Measurements from ENCODE around the gene TRIM46. TPM values are rescaled to one million over a fixed set of nuclear protein-coding genes. Genes with fewer than 3 reads are reported as not detected.

TRIM46 gene
- total and polyA plus RNA-seq, 4 donors, result 0.50 to 3.4 (median 1.9) TPM

- H3K27me3 ChIP-seq (ENCODE audit: control insufficient read depth in 1 of 2, insufficient read depth in 2 of 2, low read length in 1 of 2), result no peaks in the 10 kb centered on the region
- no peaks in the 10 kb centered on the region for H3K4me1 ChIP-seq (ENCODE audit: control insufficient read depth in 1 of 2, insufficient read depth in 2 of 2, low read length in 2 of 2)
- DNase-seq (no peak), ATAC-seq (ENCODE audit: low FRiP score) (no peak)
- 5 to 7% methylated on average over 17 of the region's 17 CpGs for WGBS, 2 donors
- no peak overlapping the region for H3K27ac ChIP-seq (ENCODE audit: low read depth in 1 of 2, low read length in 2 of 2)
- H3K9me3 ChIP-seq (ENCODE audit: control insufficient read depth, low read length), result no peaks in the 10 kb centered on the region
- H3K4me3 ChIP-seq (ENCODE audit: low read length in 2 of 2), result peak overlapping the region; percentile 1 to 18
- intact Hi-C loops (cut with DNase I), result loop anchor here (5.0 kb wide), 1 partner anchor 36 kb away; no protein-coding TSS in a partner anchor
- no peaks in the 10 kb centered on the region for H3K36me3 ChIP-seq (ENCODE audit: control insufficient read depth in 1 of 2, insufficient read depth in 2 of 2, low read length in 1 of 2)
Measured at GRCh38 chr1:155127967-155128754, 45.5 kb upstream of the TRIM46 start.

- Histone ChIP-seq H3K36me3 (ENCODE audit: control insufficient read depth in 1 of 2, insufficient read depth in 2 of 2, low read length in 1 of 2) (no peaks in the 10 kb centered on the region), H3K4me3 (ENCODE audit: low read length in 2 of 2) (no peak overlapping the region), H3K27me3 (ENCODE audit: control insufficient read depth in 1 of 2, insufficient read depth in 2 of 2, low read length in 1 of 2) (no peaks in the 10 kb centered on the region), H3K4me1 (ENCODE audit: control insufficient read depth in 1 of 2, insufficient read depth in 2 of 2, low read length in 2 of 2) (no peaks in the 10 kb centered on the region), H3K27ac (ENCODE audit: low read depth in 1 of 2, low read length in 2 of 2) (no peak overlapping the region), H3K9me3 (ENCODE audit: control insufficient read depth, low read length) (no peaks in the 10 kb centered on the region)
- no peak for DNase-seq
- intact Hi-C loops (cut with DNase I), result loop anchor here (5.0 kb wide), 1 partner anchor 37 kb away; no protein-coding TSS in a partner anchor
- ATAC-seq (ENCODE audit: low FRiP score), result no peak
- WGBS, 2 donors, result 22 to 31% methylated on average over 11 to 14 of the region's 14 CpGs
Measured at GRCh38 chr1:155128755-155129473, 44.7 kb upstream of the TRIM46 start.

DNA sequence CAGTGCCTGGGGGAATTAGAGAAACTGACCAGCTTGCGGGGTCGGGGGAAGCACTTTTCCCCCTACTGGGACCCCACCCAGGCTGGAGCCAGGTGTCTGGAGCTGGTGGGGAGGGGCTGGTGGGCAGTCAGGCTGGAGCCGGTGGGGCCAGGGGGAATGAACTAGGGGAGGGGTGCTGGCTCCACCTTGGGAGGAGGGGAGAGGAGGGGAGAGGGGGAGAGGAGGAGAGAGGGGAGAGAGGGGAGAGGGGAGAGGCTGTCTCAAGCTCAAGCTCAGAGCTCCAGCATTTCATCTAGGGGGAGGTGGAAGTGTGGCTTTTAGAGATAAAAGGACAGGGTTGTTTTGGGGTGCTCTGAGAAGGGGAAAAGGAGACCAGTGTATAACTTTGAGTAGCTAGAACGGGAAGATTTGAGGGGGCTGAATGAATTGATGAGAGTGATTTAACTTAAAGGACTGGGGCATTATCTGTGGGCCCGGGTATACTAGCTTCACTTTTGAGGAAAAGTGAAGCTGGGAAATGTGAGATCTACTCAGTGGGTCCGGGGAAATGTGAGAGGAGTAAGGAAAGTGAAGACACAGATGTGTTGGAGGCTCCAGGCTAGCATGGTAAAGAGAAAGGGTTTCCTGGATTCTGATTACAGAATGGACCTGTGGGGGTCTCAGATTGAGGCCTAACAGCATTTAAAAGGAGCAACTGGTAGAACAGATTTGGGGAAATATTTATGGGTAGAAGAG, 43.2 kb upstream of the TRIM46 start:
- H3K4me3 ChIP-seq (ENCODE audit: low read length in 2 of 2), result no peak overlapping the region
- no peaks in the 10 kb centered on the region for H3K27me3 ChIP-seq (ENCODE audit: control insufficient read depth in 1 of 2, insufficient read depth in 2 of 2, low read length in 1 of 2)
- WGBS, 2 donors, result 53 to 54% methylated on average over 6 of the region's 6 CpGs
- no peaks in the 10 kb centered on the region for H3K36me3 ChIP-seq (ENCODE audit: control insufficient read depth in 1 of 2, insufficient read depth in 2 of 2, low read length in 1 of 2)
- intact Hi-C loops (cut with DNase I), result no loop called here
- ATAC-seq (ENCODE audit: low FRiP score), result no peak
- no peaks in the 10 kb centered on the region for H3K9me3 ChIP-seq (ENCODE audit: control insufficient read depth, low read length)
- H3K4me1 ChIP-seq (ENCODE audit: control insufficient read depth in 1 of 2, insufficient read depth in 2 of 2, low read length in 2 of 2), result no peaks in the 10 kb centered on the region
- no peak overlapping the region for H3K27ac ChIP-seq (ENCODE audit: low read depth in 1 of 2, low read length in 2 of 2)
- no peak for DNase-seq

DNA sequence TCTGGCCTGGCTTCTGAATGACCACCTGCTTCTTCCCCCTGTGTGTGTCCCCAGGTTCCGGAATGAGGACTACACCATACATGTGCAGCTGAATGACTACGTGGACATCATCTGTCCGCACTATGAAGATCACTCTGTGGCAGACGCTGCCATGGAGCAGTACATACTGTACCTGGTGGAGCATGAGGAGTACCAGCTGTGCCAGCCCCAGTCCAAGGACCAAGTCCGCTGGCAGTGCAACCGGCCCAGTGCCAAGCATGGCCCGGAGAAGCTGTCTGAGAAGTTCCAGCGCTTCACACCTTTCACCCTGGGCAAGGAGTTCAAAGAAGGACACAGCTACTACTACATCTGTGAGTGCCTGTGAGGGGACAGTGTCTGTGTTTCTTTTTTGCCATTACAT, 42.4 kb upstream of the TRIM46 start:
- no peaks in the 10 kb centered on the region for H3K4me1 ChIP-seq (ENCODE audit: control insufficient read depth in 1 of 2, insufficient read depth in 2 of 2, low read length in 2 of 2)
- H3K9me3 ChIP-seq (ENCODE audit: control insufficient read depth, low read length), result no peaks in the 10 kb centered on the region
- DNase-seq, result no peak
- H3K27ac ChIP-seq (ENCODE audit: low read depth in 1 of 2, low read length in 2 of 2), result no peak overlapping the region
- no peak overlapping the region for H3K4me3 ChIP-seq (ENCODE audit: low read length in 2 of 2)
- WGBS, 2 donors, result 89 to 91% methylated on average over 8 of the region's 8 CpGs
- intact Hi-C loops (cut with DNase I), result no loop called here
- H3K27me3 ChIP-seq (ENCODE audit: control insufficient read depth in 1 of 2, insufficient read depth in 2 of 2, low read length in 1 of 2), result no peaks in the 10 kb centered on the region
- no peaks in the 10 kb centered on the region for H3K36me3 ChIP-seq (ENCODE audit: control insufficient read depth in 1 of 2, insufficient read depth in 2 of 2, low read length in 1 of 2)
- ATAC-seq (ENCODE audit: low FRiP score), result no peak

GRCh38 chr1:155131856-155132255, 41.8 kb upstream of the TRIM46 start:
- H3K4me3 ChIP-seq (ENCODE audit: low read length in 2 of 2), result no peak overlapping the region
- H3K27ac ChIP-seq (ENCODE audit: low read depth in 1 of 2, low read length in 2 of 2), result no peak overlapping the region
- 66 to 70% methylated on average over 2 of the region's 2 CpGs for WGBS, 2 donors

GRCh38 chr1:155133799-155134281, 39.8 kb upstream of the TRIM46 start:
- intact Hi-C loops (cut with DNase I), result no loop called here
- Histone ChIP-seq H3K27ac (ENCODE audit: low read depth in 1 of 2, low read length in 2 of 2) (no peak overlapping the region), H3K4me3 (ENCODE audit: low read length in 2 of 2) (no peak overlapping the region), H3K9me3 (ENCODE audit: control insufficient read depth, low read length) (no peaks in the 10 kb centered on the region), H3K36me3 (ENCODE audit: control insufficient read depth in 1 of 2, insufficient read depth in 2 of 2, low read length in 1 of 2) (no peaks in the 10 kb centered on the region), H3K4me1 (ENCODE audit: control insufficient read depth in 1 of 2, insufficient read depth in 2 of 2, low read length in 2 of 2) (no peaks in the 10 kb centered on the region), H3K27me3 (ENCODE audit: control insufficient read depth in 1 of 2, insufficient read depth in 2 of 2, low read length in 1 of 2) (no peaks in the 10 kb centered on the region)
- WGBS, 2 donors, result 78 to 82% methylated on average over 7 of the region's 7 CpGs
- DNase-seq (no peak), ATAC-seq (ENCODE audit: low FRiP score) (no peak)

More at GRCh38 chr1:155131856-155132255, 41.8 kb upstream of the TRIM46 start:
- Histone ChIP-seq H3K9me3 (ENCODE audit: control insufficient read depth, low read length) (no peaks in the 10 kb centered on the region), H3K4me1 (ENCODE audit: control insufficient read depth in 1 of 2, insufficient read depth in 2 of 2, low read length in 2 of 2) (no peaks in the 10 kb centered on the region), H3K27me3 (ENCODE audit: control insufficient read depth in 1 of 2, insufficient read depth in 2 of 2, low read length in 1 of 2) (no peaks in the 10 kb centered on the region), H3K36me3 (ENCODE audit: control insufficient read depth in 1 of 2, insufficient read depth in 2 of 2, low read length in 1 of 2) (no peaks in the 10 kb centered on the region)
- ATAC-seq (ENCODE audit: low FRiP score), result no peak
- intact Hi-C loops (cut with DNase I), result no loop called here
- DNase-seq, result no peak

DNA sequence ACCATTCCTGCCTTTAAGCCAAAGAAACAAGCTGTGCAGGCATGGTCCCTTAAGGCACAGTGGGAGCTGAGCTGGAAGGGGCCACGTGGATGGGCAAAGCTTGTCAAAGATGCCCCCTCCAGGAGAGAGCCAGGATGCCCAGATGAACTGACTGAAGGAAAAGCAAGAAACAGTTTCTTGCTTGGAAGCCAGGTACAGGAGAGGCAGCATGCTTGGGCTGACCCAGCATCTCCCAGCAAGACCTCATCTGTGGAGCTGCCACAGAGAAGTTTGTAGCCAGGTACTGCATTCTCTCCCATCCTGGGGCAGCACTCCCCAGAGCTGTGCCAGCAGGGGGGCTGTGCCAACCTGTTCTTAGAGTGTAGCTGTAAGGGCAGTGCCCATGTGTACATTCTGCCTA, 39.3 kb upstream of the TRIM46 start:
- H3K27ac ChIP-seq (ENCODE audit: low read depth in 1 of 2, low read length in 2 of 2), result peak overlapping the region in 1 of 2 donors; percentile 13
- H3K9me3 ChIP-seq (ENCODE audit: control insufficient read depth, low read length), result no peaks in the 10 kb centered on the region
- no peaks in the 10 kb centered on the region for H3K4me1 ChIP-seq (ENCODE audit: control insufficient read depth in 1 of 2, insufficient read depth in 2 of 2, low read length in 2 of 2)
- ATAC-seq (ENCODE audit: low FRiP score), result no peak
- H3K27me3 ChIP-seq (ENCODE audit: control insufficient read depth in 1 of 2, insufficient read depth in 2 of 2, low read length in 1 of 2), result no peaks in the 10 kb centered on the region
- H3K36me3 ChIP-seq (ENCODE audit: control insufficient read depth in 1 of 2, insufficient read depth in 2 of 2, low read length in 1 of 2), result no peaks in the 10 kb centered on the region
- WGBS, 2 donors, result 51 to 57% methylated on average over 1 of the region's 1 CpG
- DNase-seq, result no peak
- no peak overlapping the region for H3K4me3 ChIP-seq (ENCODE audit: low read length in 2 of 2)
- intact Hi-C loops (cut with DNase I), result no loop called here

DNA sequence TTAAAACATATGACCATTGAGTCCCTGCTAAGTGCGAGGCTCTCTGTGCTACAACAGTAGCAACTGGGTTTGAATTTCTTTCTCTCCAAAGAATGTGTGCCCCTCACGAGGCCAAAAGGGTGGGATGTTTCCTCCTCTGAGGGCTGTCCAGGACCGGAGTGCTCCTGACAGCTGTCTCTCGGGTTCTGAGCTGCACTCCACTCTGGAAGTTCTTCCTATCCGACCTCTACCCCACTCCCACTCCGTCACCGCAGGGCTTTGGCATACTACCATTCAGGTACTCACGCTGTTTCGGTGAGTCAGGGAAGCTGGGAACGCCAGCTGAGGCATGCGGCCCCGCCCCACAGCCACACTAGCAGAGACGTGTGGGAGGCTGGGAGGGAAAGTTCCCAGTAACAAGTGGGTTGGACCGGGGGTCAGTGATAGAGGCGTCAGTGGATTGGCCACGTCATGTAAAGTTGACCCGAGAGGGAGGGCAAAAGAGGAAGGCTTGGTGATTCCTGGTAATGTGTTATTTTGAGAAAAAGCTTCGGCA, 38.7 kb upstream of the TRIM46 start:
- H3K36me3 ChIP-seq (ENCODE audit: control insufficient read depth in 1 of 2, insufficient read depth in 2 of 2, low read length in 1 of 2), result no peaks in the 10 kb centered on the region
- intact Hi-C loops (cut with DNase I), result no loop called here
- no peaks in the 10 kb centered on the region for H3K4me1 ChIP-seq (ENCODE audit: control insufficient read depth in 1 of 2, insufficient read depth in 2 of 2, low read length in 2 of 2)

More for the DNA sequence above, 38.7 kb upstream of the TRIM46 start:
- 0 to 2% methylated on average over 18 of the region's 18 CpGs for WGBS, 2 donors
- H3K4me3 ChIP-seq (ENCODE audit: low read length in 2 of 2), result peak overlapping the region; percentile 46 to 51
- ATAC-seq (ENCODE audit: low FRiP score) (peak; percentile 87), DNase-seq (peak; percentile 96 to 97)
- H3K27me3 ChIP-seq (ENCODE audit: control insufficient read depth in 1 of 2, insufficient read depth in 2 of 2, low read length in 1 of 2), result no peaks in the 10 kb centered on the region
- H3K27ac ChIP-seq (ENCODE audit: low read depth in 1 of 2, low read length in 2 of 2), result peak overlapping the region in 1 of 2 donors; percentile 87
- H3K9me3 ChIP-seq (ENCODE audit: control insufficient read depth, low read length), result no peaks in the 10 kb centered on the region

Measured in aorta (tissue), 5 donors.